HepG2 (cell line): ENCODE measurements around the gene TOP2A. TPM values are rescaled to one million over a fixed set of nuclear protein-coding genes. Genes with fewer than 3 reads are reported as not detected.

ENCODE experiments used
- ATM ChIP-seq: fragments of 450-650 bp; IDR thresholded peaks from 2 replicates; pipeline ENCODE4 v1.7.1; 2017; ENCODE audit warnings: mild to moderate bottlenecking, borderline replicate concordance
- CREM ChIP-seq, 2 experiments: sonication (generic) in 1 of 2; formaldehyde crosslinking in 1 of 2; IDR thresholded peaks; 2 replicates each; pipeline versions ENCODE4 v1.4.0 to v1.6.1; 2016 to 2020; ENCODE audit warnings: antibody characterized with exemption in 1 of 2, mild to moderate bottlenecking in 1 of 2, missing genetic modification reagents in 1 of 2
- DMTF1 ChIP-seq: sonication (generic); formaldehyde crosslinking; IDR thresholded peaks from 2 replicates; pipeline ENCODE4 v1.4.0; 2020; ENCODE audit warnings: mild to moderate bottlenecking, missing genetic modification reagents
- FOXC1 ChIP-seq: sonication (generic); formaldehyde crosslinking; IDR thresholded peaks from 2 replicates; pipeline ENCODE4 v1.8.0; 2022; ENCODE audit warnings: mild to moderate bottlenecking, missing genetic modification reagents, borderline replicate concordance
- GABPB1 ChIP-seq: IDR thresholded peaks from 2 replicates; pipeline ENCODE4 v1.6.1; 2016; ENCODE audit warnings: mild to moderate bottlenecking, missing genetic modification reagents, moderate library complexity, missing compliant biosample characterization
- SOX13 ChIP-seq, 3 experiments: fragments of 450-650 bp in 1 of 3; sonication (generic) in 1 of 3; formaldehyde crosslinking in 1 of 3; IDR thresholded peaks in 2 of 3; conservative IDR thresholded peaks in 1 of 3; 2 replicates each; pipeline versions ENCODE4 v1.5.0 to v1.6.1; 2016 to 2020; ENCODE audit warnings: antibody characterized with exemption in 1 of 3, mild to moderate bottlenecking in 1 of 3, missing compliant biosample characterization in 1 of 3, missing genetic modification reagents in 1 of 3, moderate library complexity in 1 of 3
- THYN1 ChIP-seq: sonication (generic); formaldehyde crosslinking; IDR thresholded peaks from 2 replicates; pipeline ENCODE4 v1.8.1; 2023; ENCODE audit warnings: low read depth, mild to moderate bottlenecking, moderate library complexity, missing genetic modification reagents, borderline replicate concordance
- TIGD3 ChIP-seq: sonication (generic); formaldehyde crosslinking; IDR thresholded peaks from 2 replicates; pipeline ENCODE4 v1.5.1; 2020; ENCODE audit warnings: mild to moderate bottlenecking, missing genetic modification reagents, borderline replicate concordance
- ZBED4 ChIP-seq: sonication (generic); formaldehyde crosslinking; IDR thresholded peaks from 2 replicates; pipeline ENCODE4 v1.4.0; 2020; ENCODE audit warnings: missing genetic modification reagents, borderline replicate concordance
- ZNF605 ChIP-seq: sonication (generic); formaldehyde crosslinking; IDR thresholded peaks from 2 replicates; pipeline ENCODE4 v1.8.0; 2022; ENCODE audit warnings: mild to moderate bottlenecking, missing genetic modification reagents
- ZNF616 ChIP-seq: sonication (generic); formaldehyde crosslinking; IDR thresholded peaks from 2 replicates; pipeline ENCODE4 v1.5.0; 2020; ENCODE audit warnings: low read depth, mild to moderate bottlenecking, missing genetic modification reagents
- polyA plus RNA-seq, 8 experiments: library from polyadenylated mRNA; depleted of rRNA in 3 of 8; stranded (reverse) in 7 of 8; unstranded in 1 of 8; fragments of >200 nt; fragmentation: Illumina TruSeq in 4 of 8; extraction: Trizol in 4 of 8; gene quantifications; 2 replicates each; pipeline versions ENCODE4 v1.2.1 to v1.2.3, GENCODE V29; 2011 to 2016; ENCODE audit warnings: low read depth in 4 of 8, missing spikeins in 1 of 8, mixed read lengths in 1 of 8; ENCODE audit not compliant: insufficient read depth in 1 of 8
- total RNA-seq, 5 experiments: library from RNA; depleted of rRNA; stranded (reverse); fragments of >200 nt; fragmentation: Illumina TruSeq; extraction: Trizol; gene quantifications; 2 replicates each; pipeline ENCODE4 v1.2.3, GENCODE V29; 2016; ENCODE audit warnings: low read depth in 1 of 5
- TF ChIP-seq, protein P1 (sequence below): IDR thresholded peaks from 2 replicates; pipeline ENCODE4 v1.6.1; 2016; ENCODE audit warnings: low read depth, missing genetic modification reagents, missing compliant biosample characterization

The TOP2A gene
- total and polyA plus RNA-seq, 2 of the 13 experiments (the other 11 are each of a cell fraction or from before 2014, with no cell fraction given) = 108 to 327 TPM

GRCh38 chr17:40345161-40345993 lies 72.3 kb downstream of the TOP2A start (continued):
- TF ChIP-seq TIGD3 = no peak; the same call in 1 of the 2 replicates
- peak; percentile 79 for TF ChIP-seq GABPB1 (CRISPR knock-in tag)
- TF ChIP-seq ZNF605 = 0 out of 2 replicates have a peak, but pooled peaks have one; percentile 54
- TF ChIP-seq FOXC1 (CRISPR knock-in tag) = peak; percentile 56; the same call in 1 of the 2 replicates
- TF ChIP-seq SOX13 (IDR thresholded peaks at IDR 0.05) = 0 out of 2 replicates have a peak, but pooled peaks have one; percentile 6
- TF ChIP-seq SOX13 (CRISPR knock-in tag; conservative IDR thresholded peaks at IDR 0.05 in 1 of 2, IDR thresholded peaks at IDR 0.05 in 1 of 2) = peak in 1 of 2 experiments; percentile 30; a peak in 1 of 4 replicates
- TF ChIP-seq CREM (IDR thresholded peaks at IDR 0.05) = no peak
- no peak for TF ChIP-seq CREM (CRISPR knock-in tag; IDR thresholded peaks at IDR 0.05)
- no peak for TF ChIP-seq ATM
- TF ChIP-seq THYN1 (CRISPR knock-in tag) = no peak
- no peak; the same call in 1 of the 2 replicates for TF ChIP-seq ZNF616 (CRISPR knock-in tag)
- TF ChIP-seq DMTF1 (CRISPR knock-in tag) = no peak
- TF ChIP-seq, protein P1, sequence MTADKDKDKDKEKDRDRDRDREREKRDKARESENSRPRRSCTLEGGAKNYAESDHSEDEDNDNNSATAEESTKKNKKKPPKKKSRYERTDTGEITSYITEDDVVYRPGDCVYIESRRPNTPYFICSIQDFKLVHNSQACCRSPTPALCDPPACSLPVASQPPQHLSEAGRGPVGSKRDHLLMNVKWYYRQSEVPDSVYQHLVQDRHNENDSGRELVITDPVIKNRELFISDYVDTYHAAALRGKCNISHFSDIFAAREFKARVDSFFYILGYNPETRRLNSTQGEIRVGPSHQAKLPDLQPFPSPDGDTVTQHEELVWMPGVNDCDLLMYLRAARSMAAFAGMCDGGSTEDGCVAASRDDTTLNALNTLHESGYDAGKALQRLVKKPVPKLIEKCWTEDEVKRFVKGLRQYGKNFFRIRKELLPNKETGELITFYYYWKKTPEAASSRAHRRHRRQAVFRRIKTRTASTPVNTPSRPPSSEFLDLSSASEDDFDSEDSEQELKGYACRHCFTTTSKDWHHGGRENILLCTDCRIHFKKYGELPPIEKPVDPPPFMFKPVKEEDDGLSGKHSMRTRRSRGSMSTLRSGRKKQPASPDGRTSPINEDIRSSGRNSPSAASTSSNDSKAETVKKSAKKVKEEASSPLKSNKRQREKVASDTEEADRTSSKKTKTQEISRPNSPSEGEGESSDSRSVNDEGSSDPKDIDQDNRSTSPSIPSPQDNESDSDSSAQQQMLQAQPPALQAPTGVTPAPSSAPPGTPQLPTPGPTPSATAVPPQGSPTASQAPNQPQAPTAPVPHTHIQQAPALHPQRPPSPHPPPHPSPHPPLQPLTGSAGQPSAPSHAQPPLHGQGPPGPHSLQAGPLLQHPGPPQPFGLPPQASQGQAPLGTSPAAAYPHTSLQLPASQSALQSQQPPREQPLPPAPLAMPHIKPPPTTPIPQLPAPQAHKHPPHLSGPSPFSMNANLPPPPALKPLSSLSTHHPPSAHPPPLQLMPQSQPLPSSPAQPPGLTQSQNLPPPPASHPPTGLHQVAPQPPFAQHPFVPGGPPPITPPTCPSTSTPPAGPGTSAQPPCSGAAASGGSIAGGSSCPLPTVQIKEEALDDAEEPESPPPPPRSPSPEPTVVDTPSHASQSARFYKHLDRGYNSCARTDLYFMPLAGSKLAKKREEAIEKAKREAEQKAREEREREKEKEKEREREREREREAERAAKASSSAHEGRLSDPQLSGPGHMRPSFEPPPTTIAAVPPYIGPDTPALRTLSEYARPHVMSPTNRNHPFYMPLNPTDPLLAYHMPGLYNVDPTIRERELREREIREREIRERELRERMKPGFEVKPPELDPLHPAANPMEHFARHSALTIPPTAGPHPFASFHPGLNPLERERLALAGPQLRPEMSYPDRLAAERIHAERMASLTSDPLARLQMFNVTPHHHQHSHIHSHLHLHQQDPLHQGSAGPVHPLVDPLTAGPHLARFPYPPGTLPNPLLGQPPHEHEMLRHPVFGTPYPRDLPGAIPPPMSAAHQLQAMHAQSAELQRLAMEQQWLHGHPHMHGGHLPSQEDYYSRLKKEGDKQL (CRISPR knock-in tag) = 0 out of 2 replicates have a peak, but pooled peaks have one; percentile 43
- TF ChIP-seq ZBED4 = peak; percentile 62; the same call in 1 of the 2 replicates
